C4-2B (cell line): ENCODE results near the gene ACTR3C.

Source experiments
- ZFX ChIP-seq: fragments of 450-650 bp; IDR thresholded peaks from 2 replicates; pipeline ENCODE4 v1.6.1; 2017
- TF ChIP-seq, protein P1 (sequence below): fragments of 450-650 bp; conservative IDR thresholded peaks from 2 replicates; pipeline ENCODE4 v1.5.1; 2017; ENCODE audit warnings: mild to moderate bottlenecking

DNA sequence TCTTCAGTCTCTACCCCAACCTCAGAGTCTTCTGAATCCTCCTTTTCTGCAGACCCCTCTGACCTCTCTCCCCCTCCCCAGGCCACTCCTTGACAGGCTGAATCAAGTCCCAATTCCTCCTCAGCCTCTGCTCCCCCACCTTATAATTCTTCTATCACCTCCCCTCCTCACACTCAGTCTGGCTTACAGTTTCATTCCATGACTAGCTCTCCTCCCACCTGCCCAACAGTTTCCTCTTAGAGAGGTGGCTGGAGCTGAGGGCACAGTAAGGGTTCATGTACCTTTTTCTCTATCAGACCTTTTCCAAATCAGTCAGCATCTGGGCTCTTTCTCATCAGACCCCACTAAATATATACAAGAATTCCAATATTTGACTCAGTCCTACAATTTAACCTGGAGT is 14.8 kb downstream of the ACTR3C start:
- TF ChIP-seq, protein P1, sequence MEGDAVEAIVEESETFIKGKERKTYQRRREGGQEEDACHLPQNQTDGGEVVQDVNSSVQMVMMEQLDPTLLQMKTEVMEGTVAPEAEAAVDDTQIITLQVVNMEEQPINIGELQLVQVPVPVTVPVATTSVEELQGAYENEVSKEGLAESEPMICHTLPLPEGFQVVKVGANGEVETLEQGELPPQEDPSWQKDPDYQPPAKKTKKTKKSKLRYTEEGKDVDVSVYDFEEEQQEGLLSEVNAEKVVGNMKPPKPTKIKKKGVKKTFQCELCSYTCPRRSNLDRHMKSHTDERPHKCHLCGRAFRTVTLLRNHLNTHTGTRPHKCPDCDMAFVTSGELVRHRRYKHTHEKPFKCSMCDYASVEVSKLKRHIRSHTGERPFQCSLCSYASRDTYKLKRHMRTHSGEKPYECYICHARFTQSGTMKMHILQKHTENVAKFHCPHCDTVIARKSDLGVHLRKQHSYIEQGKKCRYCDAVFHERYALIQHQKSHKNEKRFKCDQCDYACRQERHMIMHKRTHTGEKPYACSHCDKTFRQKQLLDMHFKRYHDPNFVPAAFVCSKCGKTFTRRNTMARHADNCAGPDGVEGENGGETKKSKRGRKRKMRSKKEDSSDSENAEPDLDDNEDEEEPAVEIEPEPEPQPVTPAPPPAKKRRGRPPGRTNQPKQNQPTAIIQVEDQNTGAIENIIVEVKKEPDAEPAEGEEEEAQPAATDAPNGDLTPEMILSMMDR: no peak
- TF ChIP-seq ZFX: no peak
